GM19099 (cell line): ENCODE results near the gene SH3PXD2A.

Experiments used
- POLR2A ChIP-seq: IDR thresholded peaks from 3 replicates; pipeline ENCODE4 v1.6.1; 2011; ENCODE audit warnings: low read depth; ENCODE audit not compliant: insufficient read length; ENCODE audit errors: extremely low read depth

SH3PXD2A gene, protein sequence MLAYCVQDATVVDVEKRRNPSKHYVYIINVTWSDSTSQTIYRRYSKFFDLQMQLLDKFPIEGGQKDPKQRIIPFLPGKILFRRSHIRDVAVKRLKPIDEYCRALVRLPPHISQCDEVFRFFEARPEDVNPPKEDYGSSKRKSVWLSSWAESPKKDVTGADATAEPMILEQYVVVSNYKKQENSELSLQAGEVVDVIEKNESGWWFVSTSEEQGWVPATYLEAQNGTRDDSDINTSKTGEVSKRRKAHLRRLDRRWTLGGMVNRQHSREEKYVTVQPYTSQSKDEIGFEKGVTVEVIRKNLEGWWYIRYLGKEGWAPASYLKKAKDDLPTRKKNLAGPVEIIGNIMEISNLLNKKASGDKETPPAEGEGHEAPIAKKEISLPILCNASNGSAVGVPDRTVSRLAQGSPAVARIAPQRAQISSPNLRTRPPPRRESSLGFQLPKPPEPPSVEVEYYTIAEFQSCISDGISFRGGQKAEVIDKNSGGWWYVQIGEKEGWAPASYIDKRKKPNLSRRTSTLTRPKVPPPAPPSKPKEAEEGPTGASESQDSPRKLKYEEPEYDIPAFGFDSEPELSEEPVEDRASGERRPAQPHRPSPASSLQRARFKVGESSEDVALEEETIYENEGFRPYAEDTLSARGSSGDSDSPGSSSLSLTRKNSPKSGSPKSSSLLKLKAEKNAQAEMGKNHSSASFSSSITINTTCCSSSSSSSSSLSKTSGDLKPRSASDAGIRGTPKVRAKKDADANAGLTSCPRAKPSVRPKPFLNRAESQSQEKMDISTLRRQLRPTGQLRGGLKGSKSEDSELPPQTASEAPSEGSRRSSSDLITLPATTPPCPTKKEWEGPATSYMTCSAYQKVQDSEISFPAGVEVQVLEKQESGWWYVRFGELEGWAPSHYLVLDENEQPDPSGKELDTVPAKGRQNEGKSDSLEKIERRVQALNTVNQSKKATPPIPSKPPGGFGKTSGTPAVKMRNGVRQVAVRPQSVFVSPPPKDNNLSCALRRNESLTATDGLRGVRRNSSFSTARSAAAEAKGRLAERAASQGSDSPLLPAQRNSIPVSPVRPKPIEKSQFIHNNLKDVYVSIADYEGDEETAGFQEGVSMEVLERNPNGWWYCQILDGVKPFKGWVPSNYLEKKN

DNA sequence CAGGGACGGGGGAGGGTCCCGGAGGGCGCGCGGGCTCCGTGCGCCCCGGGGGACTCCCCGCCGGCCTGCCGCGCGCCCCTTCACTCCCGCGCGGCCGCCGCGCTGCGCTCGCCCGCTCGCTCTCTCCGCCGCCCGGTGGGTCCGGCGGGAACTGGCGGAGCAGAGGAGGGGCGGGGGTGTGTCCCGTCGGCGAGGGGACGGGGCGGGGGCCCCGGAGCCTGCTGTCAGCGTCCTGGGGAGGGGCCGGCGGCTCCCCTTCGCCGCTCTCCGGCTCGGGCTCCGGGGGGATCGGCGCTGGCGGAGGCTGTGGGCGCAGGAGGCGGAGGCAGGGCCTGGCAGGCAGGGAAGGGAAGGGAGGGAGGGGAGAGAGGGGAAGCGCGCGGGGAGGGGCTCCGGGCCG, at the start of gene SH3PXD2A:
Gene SH3PXD2A, minus strand, starts transcription at position 153 of the 400 bp plus-strand sequence. CDS start 310 bp downstream, outside the sequence.
- no peak for TF ChIP-seq POLR2A

- no peak for TF ChIP-seq POLR2A
These were observed 45.9 kb upstream of the SH3PXD2A start for GRCh38 chr10:103901299-103901698.

- TF ChIP-seq POLR2A, result no peak
These were observed 43.9 kb upstream of the SH3PXD2A start for GRCh38 chr10:103899312-103899711.

DNA sequence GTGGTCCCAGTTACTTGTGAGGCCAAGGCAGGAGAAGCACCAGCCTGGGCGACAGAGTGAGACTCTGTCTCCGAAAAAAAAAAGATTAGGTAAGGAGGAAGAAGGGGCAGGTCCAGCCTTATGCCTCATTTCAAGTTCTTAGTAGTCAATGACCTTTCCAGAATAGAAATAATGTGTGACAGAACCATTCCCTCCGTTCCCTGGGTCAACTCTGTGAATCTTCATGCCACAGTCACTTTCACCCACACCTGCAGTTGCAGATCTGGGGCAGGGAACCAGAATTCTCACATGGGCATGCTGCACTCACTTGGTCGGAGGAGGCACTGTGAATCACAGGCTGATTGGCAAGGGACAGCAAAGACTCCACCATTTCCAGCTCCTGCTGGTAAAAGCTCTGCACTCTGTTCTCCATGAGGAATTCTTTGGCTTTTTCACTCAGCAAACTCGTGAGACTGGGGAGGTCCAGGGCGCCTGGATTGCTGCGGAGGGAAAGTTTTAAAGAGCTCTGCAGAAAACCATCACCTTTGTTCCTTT, 41.9 kb upstream of the SH3PXD2A start:
- TF ChIP-seq POLR2A, result no peak

GRCh38 chr10:103896225-103896624, 40.8 kb upstream of the SH3PXD2A start:
- no peak for TF ChIP-seq POLR2A

DNA sequence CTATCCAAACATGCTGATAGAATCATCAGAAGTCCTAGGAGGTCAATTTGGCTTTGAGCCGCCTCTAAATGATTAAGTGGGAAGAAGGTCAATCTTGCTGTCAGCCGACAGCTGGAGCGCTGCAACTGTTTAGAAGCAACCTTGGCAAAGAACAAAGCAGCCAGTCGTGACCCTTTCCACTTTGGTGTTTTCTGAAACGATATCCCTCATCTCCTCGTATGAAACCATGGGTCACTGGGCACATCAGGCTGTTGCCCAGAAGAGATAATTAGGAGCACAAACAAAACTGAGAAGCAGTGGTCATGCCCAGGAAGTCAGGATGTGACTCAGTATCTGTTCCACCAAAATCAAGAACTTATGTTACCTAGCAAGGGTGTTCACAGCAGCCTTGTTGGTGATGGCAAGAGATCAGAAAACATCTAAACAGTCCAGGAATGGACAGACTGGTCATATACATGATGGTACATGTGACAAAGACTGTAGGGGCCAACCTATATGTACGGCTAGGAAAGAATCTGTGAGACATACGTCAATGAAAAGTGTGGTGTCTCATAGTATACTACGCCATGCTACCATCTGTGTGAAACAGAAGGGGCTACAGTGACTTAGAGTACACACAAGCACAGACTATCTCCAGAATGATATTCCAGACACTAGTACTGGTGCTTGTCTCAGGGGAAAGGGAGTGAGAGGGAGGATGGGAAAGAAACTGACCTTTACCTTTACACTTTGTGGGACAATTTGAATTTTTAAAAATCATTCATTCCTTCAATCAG, 40.2 kb upstream of the SH3PXD2A start:
- TF ChIP-seq POLR2A, result no peak

DNA sequence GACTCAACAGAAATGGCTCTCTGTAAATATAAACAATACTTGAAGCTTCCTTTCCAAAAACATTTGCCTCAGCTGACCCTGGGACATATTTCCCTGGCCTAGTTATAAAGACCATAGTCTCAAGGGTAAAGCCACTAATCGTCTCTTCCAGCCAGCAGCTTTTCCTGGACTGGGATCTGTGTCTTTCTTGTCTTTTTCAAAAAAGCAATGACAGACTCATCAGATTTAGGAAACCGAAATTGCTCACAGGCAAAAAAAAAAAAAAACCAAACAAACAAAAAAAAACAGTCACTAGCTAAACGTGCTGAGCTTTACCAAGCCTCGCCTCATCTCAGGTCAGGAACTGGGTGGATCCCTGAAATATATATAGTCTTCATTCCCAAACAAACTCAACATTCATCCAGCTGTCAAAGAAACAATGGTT, 39.1 kb upstream of the SH3PXD2A start:
- no peak for TF ChIP-seq POLR2A

DNA sequence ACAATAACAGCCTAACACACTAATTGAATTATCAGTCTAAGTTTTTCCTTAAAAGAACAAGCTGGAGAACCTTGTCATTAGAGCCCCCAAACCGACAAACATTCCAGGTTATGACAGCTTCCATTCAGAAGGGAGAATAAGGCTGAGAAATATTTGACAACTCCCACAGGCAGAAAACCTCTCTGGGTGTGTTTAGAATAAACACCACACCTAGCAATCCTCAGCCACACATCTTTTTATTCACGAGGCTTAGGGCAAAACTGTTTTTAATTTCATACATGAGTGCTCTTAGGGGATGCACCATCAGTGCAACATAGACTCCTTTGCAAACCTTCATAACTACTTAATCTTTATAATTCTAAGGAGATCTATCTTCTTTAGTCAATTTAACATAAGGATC, 38.4 kb upstream of the SH3PXD2A start:
- TF ChIP-seq POLR2A, result no peak

GRCh38 chr10:103892181-103892580, 36.8 kb upstream of the SH3PXD2A start:
- no peak for TF ChIP-seq POLR2A

- TF ChIP-seq POLR2A, result no peak
These were observed 35.3 kb upstream of the SH3PXD2A start for GRCh38 chr10:103890688-103891087.

DNA sequence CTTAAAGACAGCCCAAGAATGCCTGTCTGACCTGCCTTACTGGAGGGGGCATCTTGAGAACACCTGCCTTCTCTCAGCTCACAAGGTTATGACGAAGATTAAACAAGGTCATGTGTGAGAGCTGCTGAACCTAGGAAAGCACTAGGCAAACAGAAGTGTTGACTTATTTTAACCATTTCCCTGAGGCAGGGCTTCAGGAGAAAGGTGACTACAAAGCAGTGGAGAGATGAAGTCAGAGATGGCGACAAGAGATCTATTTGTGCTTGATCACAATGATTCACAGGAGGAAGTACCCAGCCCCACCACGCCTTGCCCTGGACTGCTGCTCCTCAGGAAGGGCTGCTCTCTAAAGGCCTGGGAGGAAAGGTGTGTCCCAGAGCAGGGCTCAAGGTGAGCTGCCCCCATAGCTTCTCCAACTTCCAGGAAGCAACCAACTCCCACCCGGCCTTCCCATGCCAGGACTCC, 34.9 kb upstream of the SH3PXD2A start:
- no peak for TF ChIP-seq POLR2A

DNA sequence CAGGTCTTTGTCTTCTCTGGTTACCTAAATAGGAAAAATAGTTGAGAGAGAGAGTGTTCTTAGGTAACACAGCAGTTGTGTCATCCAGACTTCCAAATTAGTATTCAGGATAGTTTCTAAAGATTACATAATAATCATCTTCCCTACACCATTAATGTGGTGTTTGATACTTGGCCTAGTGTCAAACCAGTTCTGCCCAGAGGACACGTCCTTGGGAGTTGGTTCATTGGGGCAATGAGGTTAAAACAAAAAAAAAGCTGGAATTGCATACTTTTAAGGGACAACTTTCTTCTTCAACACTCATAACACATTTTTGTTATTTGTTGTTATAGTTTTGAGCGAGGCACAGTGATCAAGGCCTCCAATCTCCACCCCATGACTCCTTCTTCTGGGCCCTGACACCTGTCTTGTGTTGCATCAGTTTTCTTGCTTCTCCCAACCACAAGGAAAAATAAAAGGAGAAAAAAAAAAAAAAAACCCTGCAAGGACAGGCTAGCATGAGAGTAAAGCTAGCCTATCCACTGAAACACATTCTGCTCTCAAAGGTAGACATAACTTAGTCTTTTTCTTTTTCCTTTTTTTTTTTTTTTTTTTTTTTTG, 33.8 kb upstream of the SH3PXD2A start:
- no peak for TF ChIP-seq POLR2A

DNA sequence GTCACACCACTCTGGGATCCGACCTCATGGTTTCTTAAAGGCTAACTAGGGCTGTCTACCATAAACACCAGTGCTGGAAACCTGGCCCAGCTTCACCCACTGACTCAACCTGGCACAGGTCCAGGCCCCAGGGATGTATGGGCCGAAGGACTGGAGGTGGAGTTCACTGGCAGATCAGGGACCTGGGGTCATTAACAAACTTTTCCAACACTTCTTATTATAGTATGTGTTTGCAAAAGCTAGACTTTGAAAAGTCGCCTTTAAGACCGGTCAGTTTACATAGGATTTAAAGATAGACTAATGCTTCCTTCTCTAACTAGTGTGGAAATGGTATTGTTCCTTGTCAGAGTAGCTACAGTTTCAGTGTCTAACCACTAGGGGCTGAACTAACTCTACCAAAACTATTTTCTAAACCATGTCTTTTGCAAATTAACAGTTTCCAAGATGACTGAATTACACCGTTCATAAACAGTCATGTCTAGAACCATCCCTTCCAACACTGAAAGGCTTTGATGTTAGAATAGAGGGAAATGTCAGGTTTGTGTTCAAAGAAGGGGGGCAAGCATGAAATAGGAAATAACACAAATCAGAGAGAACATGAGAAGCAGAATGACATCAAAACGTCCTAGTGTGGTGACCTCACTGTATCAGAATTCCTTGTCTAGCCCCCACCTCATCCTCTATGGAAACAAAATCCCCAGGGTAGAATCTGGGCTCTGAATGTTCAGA, 32.9 kb upstream of the SH3PXD2A start:
- no peak for TF ChIP-seq POLR2A
